ENCODE results near the gene EED. TPM values are rescaled to one million over a fixed set of nuclear protein-coding genes. Genes with fewer than 3 reads are reported as not detected.
A peak's percentile ranks its signal among the peaks of the same experiment; 100 is the strongest.

Gene EED
- total and polyA plus RNA-seq, 11 donors, result 4.9 to 13.5 (median 11.4) TPM

- H3K9me3 ChIP-seq, result no peaks in the 10 kb centered on the region
- intact Hi-C loops (cut with DNase I), result loop anchor here (1.0 to 10.0 kb wide), 9 partner anchors 176 to 624 kb away; partner anchors contain the start of gene CCDC83 (in 8 of the 10)
- WGBS, 4 donors, result 22 to 31% (median 23%) methylated on average over 14 of the region's 14 CpGs
- peaks cover 0 to 19% (median 4%) of the 10 kb centered on the region in 12 donors for H3K4me1 ChIP-seq
- ATAC-seq (peak; percentile 74 to 95 (median 92)), DNase-seq (peak; percentile 55 to 68 (median 65))
- H3K4me3 ChIP-seq, result peak overlapping the region in 10 of 12 donors; percentile 22 to 53 (median 38)
- TF ChIP-seq, protein P1, sequence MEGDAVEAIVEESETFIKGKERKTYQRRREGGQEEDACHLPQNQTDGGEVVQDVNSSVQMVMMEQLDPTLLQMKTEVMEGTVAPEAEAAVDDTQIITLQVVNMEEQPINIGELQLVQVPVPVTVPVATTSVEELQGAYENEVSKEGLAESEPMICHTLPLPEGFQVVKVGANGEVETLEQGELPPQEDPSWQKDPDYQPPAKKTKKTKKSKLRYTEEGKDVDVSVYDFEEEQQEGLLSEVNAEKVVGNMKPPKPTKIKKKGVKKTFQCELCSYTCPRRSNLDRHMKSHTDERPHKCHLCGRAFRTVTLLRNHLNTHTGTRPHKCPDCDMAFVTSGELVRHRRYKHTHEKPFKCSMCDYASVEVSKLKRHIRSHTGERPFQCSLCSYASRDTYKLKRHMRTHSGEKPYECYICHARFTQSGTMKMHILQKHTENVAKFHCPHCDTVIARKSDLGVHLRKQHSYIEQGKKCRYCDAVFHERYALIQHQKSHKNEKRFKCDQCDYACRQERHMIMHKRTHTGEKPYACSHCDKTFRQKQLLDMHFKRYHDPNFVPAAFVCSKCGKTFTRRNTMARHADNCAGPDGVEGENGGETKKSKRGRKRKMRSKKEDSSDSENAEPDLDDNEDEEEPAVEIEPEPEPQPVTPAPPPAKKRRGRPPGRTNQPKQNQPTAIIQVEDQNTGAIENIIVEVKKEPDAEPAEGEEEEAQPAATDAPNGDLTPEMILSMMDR (IDR thresholded peaks at IDR 0.05), result peak; percentile 85 to 95 (median 93)
- no peak for TF ChIP-seq POLR2A (IDR thresholded peaks at IDR 0.05)
- no peaks in the 10 kb centered on the region for H3K36me3 ChIP-seq
- H3K27me3 ChIP-seq, result no peaks in the 10 kb centered on the region
- H3K27ac ChIP-seq, result peak overlapping the region in 1 of 12 donors; percentile 15
Observed at GRCh38 chr11:86218125-86219084, 26.1 kb upstream of the EED start.

DNA sequence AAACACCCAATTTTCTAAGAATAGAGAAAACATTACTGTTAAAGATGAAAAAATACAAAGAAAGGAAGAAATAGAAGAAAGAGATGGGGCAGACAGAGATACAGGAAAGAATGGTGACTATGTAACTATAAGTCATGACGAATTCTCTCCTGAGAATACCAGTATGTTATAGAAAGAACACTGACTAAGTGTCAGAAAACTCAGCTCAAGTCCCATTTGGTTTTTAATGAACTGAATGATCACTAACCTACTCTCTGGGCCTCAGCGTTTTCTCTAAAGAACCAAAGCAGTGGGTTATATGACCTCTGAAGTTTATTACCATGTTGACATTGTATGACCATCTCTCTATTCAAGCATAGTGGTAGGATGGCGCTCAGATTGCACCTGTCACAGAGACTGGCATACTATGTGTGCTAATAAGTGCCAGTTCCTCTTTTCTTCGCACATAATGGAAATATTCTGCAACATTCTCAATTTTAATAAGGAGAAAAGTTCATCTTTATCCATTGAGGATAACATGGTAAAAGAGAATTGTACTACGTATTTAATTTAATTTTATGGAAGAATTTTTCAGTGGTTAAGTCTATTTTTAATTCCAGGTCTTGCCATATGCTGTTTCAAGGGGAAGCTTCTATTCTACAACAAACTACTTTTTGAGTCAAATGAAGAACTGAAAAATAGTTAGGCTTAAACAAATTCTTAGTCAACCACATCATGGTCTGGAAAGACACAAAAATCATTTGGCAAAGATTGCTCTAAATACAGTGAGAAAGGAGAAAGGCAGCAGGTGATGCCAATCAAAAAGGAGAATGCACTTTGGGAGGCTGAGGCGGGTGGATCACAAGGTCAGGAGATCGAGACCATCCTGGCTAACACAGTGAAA, 25.0 kb upstream of the EED start:
- DNase-seq, result no peak
- ATAC-seq, result no peak
- 94 to 95% (median 95%) methylated on average over 7 of the region's 7 CpGs for WGBS, 4 donors
- no peak overlapping the region for H3K4me3 ChIP-seq
- no peaks in the 10 kb centered on the region for H3K36me3 ChIP-seq
- no peak for TF ChIP-seq POLR2A (IDR thresholded peaks at IDR 0.05)
- TF ChIP-seq, protein P1 (IDR thresholded peaks at IDR 0.05), result no peak
- H3K27ac ChIP-seq, result no peak overlapping the region
- peaks cover 0 to 17% (median 4%) of the 10 kb centered on the region in 12 donors for H3K4me1 ChIP-seq
- H3K9me3 ChIP-seq, result peaks cover 0 to 2% (median 0%) of the 10 kb centered on the region in 12 donors
- intact Hi-C loops (cut with DNase I), result loop anchor here (2.0 to 10.0 kb wide), 8 partner anchors 177 to 625 kb away; partner anchors contain the start of gene CCDC83 (in 8 of the 10)
- H3K27me3 ChIP-seq, result no peaks in the 10 kb centered on the region

DNA sequence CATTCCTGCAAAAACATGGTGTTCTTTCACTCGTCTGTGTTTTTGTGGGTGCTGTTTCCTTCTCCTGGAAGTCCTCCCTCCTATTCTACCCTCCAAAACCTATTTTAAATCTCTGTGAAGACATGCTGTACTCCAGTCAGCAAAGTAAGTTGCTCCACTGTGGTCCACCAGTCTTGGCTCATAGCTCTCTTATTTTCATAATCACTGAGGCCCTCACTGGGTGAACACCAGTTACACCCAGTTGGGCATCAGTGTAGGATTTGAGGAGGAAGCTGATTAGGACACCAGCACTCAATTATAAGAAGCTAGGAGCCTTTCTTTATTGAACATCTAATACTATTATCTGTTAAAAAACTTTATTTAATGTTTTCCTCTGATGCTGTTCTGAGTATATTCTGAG, 23.9 kb upstream of the EED start:
- DNase-seq, result no peak
- no peak for ATAC-seq
- Histone ChIP-seq H3K27ac (no peak overlapping the region), H3K4me3 (no peak overlapping the region), H3K9me3 (peaks cover 0 to 8% (median 0%) of the 10 kb centered on the region in 12 donors), H3K4me1 (peaks cover 0 to 12% (median 4%) of the 10 kb centered on the region in 12 donors), H3K36me3 (no peaks in the 10 kb centered on the region), H3K27me3 (no peaks in the 10 kb centered on the region)
- intact Hi-C loops (cut with DNase I), result loop anchor here in 1 of 10 donors (5.0 kb wide), 1 partner anchor 278 kb away; no protein-coding TSS in a partner anchor
- TF ChIP-seq, protein P1 (IDR thresholded peaks at IDR 0.05), result no peak
- TF ChIP-seq POLR2A (IDR thresholded peaks at IDR 0.05), result no peak
- WGBS, 4 donors, result 81 to 89% (median 86%) methylated on average over 1 of the region's 1 CpG
